GM18858 (cell line): ENCODE measurements around the gene CMTM3.
"Not testable (repeated sequence)": the region's sequence is repeated elsewhere in the genome, so short reads cannot be mapped to it uniquely, and the experiment has no call there.

Experiments
- ATAC-seq: cut with Tn5 transposase; IDR thresholded peaks from one replicate; pipeline ENCODE4 v1.9.1; 2021; ENCODE audit not compliant: unreplicated experiment

Gene CMTM3

GRCh38 chr16:66581246-66581952, 23.1 kb upstream of the CMTM3 start:
- no peak for ATAC-seq

GRCh38 chr16:66585481-66586239, 18.8 kb upstream of the CMTM3 start:
- no peak for ATAC-seq

GRCh38 chr16:66587881-66588600, 16.5 kb upstream of the CMTM3 start:
- ATAC-seq: no peak

GRCh38 chr16:66588981-66589713, 15.4 kb upstream of the CMTM3 start:
- peak; percentile 61 for ATAC-seq

- no peak for ATAC-seq
These were observed 14.2 kb upstream of the CMTM3 start for GRCh38 chr16:66590322-66590721.

- ATAC-seq: no peak
These were observed 13.5 kb upstream of the CMTM3 start for GRCh38 chr16:66591018-66591417.

GRCh38 chr16:66592241-66592640, 12.3 kb upstream of the CMTM3 start:
- no peak for ATAC-seq

GRCh38 chr16:66592814-66593213, 11.7 kb upstream of the CMTM3 start:
- ATAC-seq: no peak

- no peak for ATAC-seq
These were observed 9.8 kb upstream of the CMTM3 start for GRCh38 chr16:66594739-66595138.

GRCh38 chr16:66596559-66596958, 7.9 kb upstream of the CMTM3 start:
- ATAC-seq: not testable (repeated sequence)

GRCh38 chr16:66596986-66597848, 7.3 kb upstream of the CMTM3 start:
- no peak for ATAC-seq

- no peak for ATAC-seq
These were observed 6.4 kb upstream of the CMTM3 start for GRCh38 chr16:66598111-66598510.

- no peak for ATAC-seq
These were observed 4.8 kb upstream of the CMTM3 start for GRCh38 chr16:66599726-66600125.

- no peak for ATAC-seq
These were observed 4.0 kb upstream of the CMTM3 start for GRCh38 chr16:66600477-66600876.

GRCh38 chr16:66601471-66601870, 3.0 kb upstream of the CMTM3 start:
- ATAC-seq: no peak

GRCh38 chr16:66603537-66604375, 748 bp upstream of the CMTM3 start:
- ATAC-seq: no peak

- no peak for ATAC-seq
These were observed 874 bp downstream of the CMTM3 start for GRCh38 chr16:66605177-66605978.

- peak; percentile 62 for ATAC-seq
These were observed 1.7 kb downstream of the CMTM3 start for GRCh38 chr16:66605979-66606751.
